ENCODE measurements around the gene CPSF7. TPM values are rescaled to one million over a fixed set of nuclear protein-coding genes. Genes with fewer than 3 reads are reported as not detected.

Gene CPSF7
- total and polyA plus RNA-seq, 2 donors (not counting 1 experiment from before 2014, with no cell fraction given) = 74.7 to 167 TPM

- TF ChIP-seq CTCF (IDR thresholded peaks at IDR 0.05) (no peak), EZH2 (IDR thresholded peaks at IDR 0.05; ENCODE audit: borderline replicate concordance, insufficient read depth, low read depth, low read length, poor library complexity, severe bottlenecking) (no peak)
- intact Hi-C loops (cut with micrococcal nuclease) = no loop called here
- ATAC-seq (ENCODE audit: low read depth) = no peak
- Histone ChIP-seq H3K4me3 (ENCODE audit: control extremely low read depth in 1 of 5, extremely low read depth in 1 of 5, insufficient read depth in 1 of 5, low read depth in 2 of 5, low read length in 4 of 5) (no peak overlapping the region), H4K20me1 (ENCODE audit: control insufficient read depth, insufficient read depth, low read length, poor library complexity, severe bottlenecking) (peaks cover 8% of the 10 kb centered on the region), H3K79me2 (ENCODE audit: control insufficient read depth, insufficient read depth, low read length) (peaks cover under 1% of the 10 kb centered on the region), H3K27ac (ENCODE audit: low read length in 2 of 2) (no peak overlapping the region), H3K27me3 (replicated peaks in 1 of 4; ENCODE audit: control extremely low read depth in 1 of 4, control insufficient read depth in 3 of 4, insufficient read depth in 4 of 4, low read length in 3 of 4) (no peaks in the 10 kb centered on the region), H3K4me2 (replicated peaks; ENCODE audit: low read depth, low read length, poor library complexity, severe bottlenecking) (no peak overlapping the region), H3K9me3 (ENCODE audit: control extremely low read depth in 1 of 3, control insufficient read depth in 2 of 3, insufficient read depth in 1 of 3, low read length in 2 of 3) (no peaks in the 10 kb centered on the region), H3K4me1 (ENCODE audit: control insufficient read depth in 2 of 2, insufficient read depth in 2 of 2, low read length in 2 of 2) (no peaks in the 10 kb centered on the region), H2AFZ (ENCODE audit: insufficient read depth, low read depth, low read length, poor library complexity, severe bottlenecking) (no peak overlapping the region), H3K36me3 (replicated peaks in 1 of 2; ENCODE audit: control extremely low read depth in 1 of 2, control insufficient read depth in 1 of 2, extremely low read depth in 1 of 2, insufficient read depth in 2 of 2, low read length in 1 of 2) (peaks cover 4 to 69% of the 10 kb centered on the region in 2 experiments), H3K9ac (ENCODE audit: low read length) (no peak overlapping the region)
- Mint-ChIP-seq H3K4me3 (no peak overlapping the region), H3K27ac (no peak overlapping the region), H3K9me3 (ENCODE audit: insufficient read depth) (no peaks in the 10 kb centered on the region), H3K4me1 (no peaks in the 10 kb centered on the region), H3K27me3 (no peaks in the 10 kb centered on the region)
- CTCF ChIA-PET = interaction anchor here (1.0 kb wide), 1 partner anchor 31 kb away, joined by 3 read pairs; no protein-coding TSS in a partner anchor
- no peak for DNase-seq
- WGBS (ENCODE audit: insufficient coverage) = 78% methylated on average over 3 of the region's 4 CpGs
- POLR2A ChIA-PET = no interaction called here
These were observed 25.1 kb downstream of the CPSF7 start for GRCh38 chr11:61404641-61405040.

GRCh38 chr11:61404103-61404502 lies 25.7 kb downstream of the CPSF7 start:
- H3K27ac ChIP-seq (ENCODE audit: low read length in 2 of 2) = no peak overlapping the region
- no peaks in the 10 kb centered on the region for H3K79me2 ChIP-seq (ENCODE audit: control insufficient read depth, insufficient read depth, low read length)
- no peak for TF ChIP-seq CTCF (IDR thresholded peaks at IDR 0.05)
- no peak overlapping the region for H3K9ac ChIP-seq (ENCODE audit: low read length)
- peaks cover 4 to 67% of the 10 kb centered on the region in 2 experiments for H3K36me3 ChIP-seq (replicated peaks in 1 of 2; ENCODE audit: control extremely low read depth in 1 of 2, control insufficient read depth in 1 of 2, extremely low read depth in 1 of 2, insufficient read depth in 2 of 2, low read length in 1 of 2)
- no peak overlapping the region for H3K27ac Mint-ChIP-seq
- intact Hi-C loops (cut with micrococcal nuclease) = no loop called here
- no peaks in the 10 kb centered on the region for H3K9me3 ChIP-seq (ENCODE audit: control extremely low read depth in 1 of 3, control insufficient read depth in 2 of 3, insufficient read depth in 1 of 3, low read length in 2 of 3)
- no peak overlapping the region for H2AFZ ChIP-seq (ENCODE audit: insufficient read depth, low read depth, low read length, poor library complexity, severe bottlenecking)
- no peaks in the 10 kb centered on the region for H3K9me3 Mint-ChIP-seq (ENCODE audit: insufficient read depth)
- no peak for DNase-seq
- CTCF ChIA-PET = interaction anchor here (1.0 kb wide), 1 partner anchor 31 kb away, joined by 3 read pairs; no protein-coding TSS in a partner anchor
- H3K27me3 Mint-ChIP-seq = no peaks in the 10 kb centered on the region
- ATAC-seq (ENCODE audit: low read depth) = no peak
- POLR2A ChIA-PET = no interaction called here
- H3K4me2 ChIP-seq (replicated peaks; ENCODE audit: low read depth, low read length, poor library complexity, severe bottlenecking) = no peak overlapping the region
- H3K4me3 Mint-ChIP-seq = no peak overlapping the region
- peaks cover 8% of the 10 kb centered on the region for H4K20me1 ChIP-seq (ENCODE audit: control insufficient read depth, insufficient read depth, low read length, poor library complexity, severe bottlenecking)
- no peaks in the 10 kb centered on the region for H3K4me1 ChIP-seq (ENCODE audit: control insufficient read depth in 2 of 2, insufficient read depth in 2 of 2, low read length in 2 of 2)
- H3K27me3 ChIP-seq (replicated peaks in 1 of 4; ENCODE audit: control extremely low read depth in 1 of 4, control insufficient read depth in 3 of 4, insufficient read depth in 4 of 4, low read length in 3 of 4) = no peaks in the 10 kb centered on the region
- 92% methylated on average over 4 of the region's 5 CpGs for WGBS (ENCODE audit: insufficient coverage)
- no peak overlapping the region for H3K4me3 ChIP-seq (ENCODE audit: control extremely low read depth in 1 of 5, extremely low read depth in 1 of 5, insufficient read depth in 1 of 5, low read depth in 2 of 5, low read length in 4 of 5)
- no peaks in the 10 kb centered on the region for H3K4me1 Mint-ChIP-seq
